Neural crest cell (in vitro differentiated cells): Measurements from ENCODE around the gene CDC42EP3. TPM values are rescaled to one million over a fixed set of nuclear protein-coding genes. Genes with fewer than 3 reads are reported as not detected.

ENCODE experiments used
- DNase-seq: peaks from one replicate; pipeline ENCODE4 v3.0.0; 2021; ENCODE audit warnings: low read depth, mixed read lengths, low spot score
- H3K27ac Mint-ChIP-seq: one replicate; pipeline ENCODE4 v1.8.0; 2021; ENCODE audit warnings: mild to moderate bottlenecking, mixed read lengths; ENCODE audit not compliant: unreplicated experiment
- H3K27me3 Mint-ChIP-seq: 2 replicates; pipeline ENCODE4 v1.8.0; 2021; ENCODE audit warnings: low read depth, mild to moderate bottlenecking, mixed read lengths
- H3K36me3 Mint-ChIP-seq: 2 replicates; pipeline ENCODE4 v1.8.0; 2021; ENCODE audit warnings: low read depth, mild to moderate bottlenecking, mixed read lengths
- H3K4me1 Mint-ChIP-seq: 2 replicates; pipeline ENCODE4 v1.8.0; 2021; ENCODE audit warnings: mixed read lengths
- H3K4me3 Mint-ChIP-seq: one replicate; pipeline ENCODE4 v1.8.0; 2021; ENCODE audit warnings: mild to moderate bottlenecking, mixed read lengths
- H3K9me3 Mint-ChIP-seq: 2 replicates; pipeline ENCODE4 v1.8.0; 2021; ENCODE audit warnings: mixed read lengths
- CTCF ChIP-seq: fragments of 200-600 bp; sonication (generic); conservative IDR thresholded peaks from 2 replicates; pipeline ENCODE4 v1.5.0; 2021; ENCODE audit warnings: antibody characterized with exemption, mild to moderate bottlenecking
- total RNA-seq: library from RNA; stranded (reverse); gene quantifications from 2 replicates; pipeline ENCODE4 v1.2.1, GENCODE V29; 2021

The CDC42EP3 gene
- total RNA-seq, 1 donor from 2014 or later, result 15.7 TPM

GRCh38 chr2:37669446-37669845 is 2.0 kb downstream of the CDC42EP3 start:
- Mint-ChIP-seq H3K27ac (no peak overlapping the region), H3K4me3 (peak overlapping the region; percentile 92), H3K36me3 (no peaks in the 10 kb centered on the region), H3K27me3 (no peaks in the 10 kb centered on the region), H3K4me1 (peaks cover 31% of the 10 kb centered on the region), H3K9me3 (no peaks in the 10 kb centered on the region)
- no peak for DNase-seq
- no peak for TF ChIP-seq CTCF

DNA sequence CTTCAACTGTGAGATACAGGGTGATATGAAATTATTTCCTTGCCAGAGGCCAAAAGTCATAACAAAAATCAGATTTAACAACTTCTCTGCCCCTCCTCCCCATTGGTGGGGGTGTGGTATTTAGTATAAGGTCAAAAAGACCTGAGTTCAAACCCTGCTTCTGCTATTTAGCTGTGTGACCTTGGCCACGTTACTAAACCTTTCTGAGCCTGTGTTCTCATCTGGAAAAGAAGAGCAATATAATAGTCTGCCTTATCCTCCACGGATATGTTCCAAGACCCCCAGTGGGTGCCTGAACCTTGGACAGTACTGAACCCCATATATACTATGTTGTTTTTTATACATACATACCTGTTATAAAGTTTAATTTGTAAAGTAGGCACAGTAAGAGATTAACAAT is 3.7 kb downstream of the CDC42EP3 start:
- Mint-ChIP-seq H3K36me3 (no peaks in the 10 kb centered on the region), H3K27ac (no peak overlapping the region), H3K27me3 (no peaks in the 10 kb centered on the region), H3K4me3 (peak overlapping the region; percentile 45), H3K9me3 (no peaks in the 10 kb centered on the region), H3K4me1 (peaks cover 31% of the 10 kb centered on the region)
- DNase-seq, result no peak
- TF ChIP-seq CTCF, result no peak

DNA sequence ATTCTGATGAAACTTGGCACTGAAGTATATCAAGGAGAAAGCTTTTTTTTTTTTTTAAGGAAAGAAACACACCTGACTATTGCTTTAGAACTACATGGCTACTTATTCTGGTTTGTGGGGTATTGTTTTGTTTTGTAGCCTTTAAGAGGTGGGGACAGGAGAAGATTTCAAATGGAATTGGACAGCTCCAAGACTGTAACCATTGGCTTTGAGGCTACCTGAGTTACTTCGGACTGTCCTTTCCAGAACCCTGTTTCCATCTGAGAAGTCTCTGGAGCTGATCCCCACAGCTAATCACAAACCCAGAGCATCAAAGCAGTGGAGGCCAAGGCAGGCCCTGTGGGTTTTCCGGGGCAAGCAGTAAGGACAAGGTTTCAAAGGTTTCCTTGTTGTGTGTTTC is 4.7 kb downstream of the CDC42EP3 start:
- no peaks in the 10 kb centered on the region for H3K36me3 Mint-ChIP-seq
- H3K9me3 Mint-ChIP-seq, result no peaks in the 10 kb centered on the region
- DNase-seq, result no peak
- no peak overlapping the region for H3K4me3 Mint-ChIP-seq
- H3K27me3 Mint-ChIP-seq, result no peaks in the 10 kb centered on the region
- H3K27ac Mint-ChIP-seq, result no peak overlapping the region
- no peak for TF ChIP-seq CTCF
- peaks cover 29% of the 10 kb centered on the region for H3K4me1 Mint-ChIP-seq

- peaks cover 27% of the 10 kb centered on the region for H3K4me1 Mint-ChIP-seq
- H3K36me3 Mint-ChIP-seq, result no peaks in the 10 kb centered on the region
- H3K9me3 Mint-ChIP-seq, result no peaks in the 10 kb centered on the region
- DNase-seq, result no peak
- no peak for TF ChIP-seq CTCF
- H3K27me3 Mint-ChIP-seq, result no peaks in the 10 kb centered on the region
- no peak overlapping the region for H3K4me3 Mint-ChIP-seq
- no peak overlapping the region for H3K27ac Mint-ChIP-seq
Measured at GRCh38 chr2:37665604-37666362, 5.7 kb downstream of the CDC42EP3 start.

DNA sequence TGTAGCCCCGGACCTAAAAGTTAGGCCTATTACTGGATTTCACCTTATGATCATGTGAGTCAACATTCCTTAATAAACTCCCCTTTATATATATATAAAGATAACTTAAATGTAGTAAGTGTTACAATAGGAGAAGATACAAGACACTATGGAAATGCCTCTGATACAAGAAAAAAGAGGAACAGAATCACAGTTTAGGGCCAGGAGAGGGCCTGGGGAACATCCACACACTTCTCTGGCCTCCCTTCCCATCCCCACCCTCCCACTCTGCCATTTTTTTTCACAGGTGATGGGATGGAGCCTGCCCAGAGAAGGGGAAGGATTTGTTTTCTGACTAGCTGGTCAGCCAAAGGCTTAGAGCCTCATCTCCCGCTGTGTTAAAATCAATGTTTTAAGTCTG is 6.4 kb downstream of the CDC42EP3 start:
- Mint-ChIP-seq H3K4me3 (no peak overlapping the region), H3K27me3 (no peaks in the 10 kb centered on the region), H3K9me3 (no peaks in the 10 kb centered on the region), H3K27ac (no peak overlapping the region), H3K36me3 (no peaks in the 10 kb centered on the region), H3K4me1 (peaks cover 21% of the 10 kb centered on the region)
- TF ChIP-seq CTCF, result no peak
- no peak for DNase-seq
